Thyroid gland (tissue), 4 donors: ENCODE data around the gene OXCT2. TPM values are rescaled to one million over a fixed set of nuclear protein-coding genes. Genes with fewer than 3 reads are reported as not detected.

ENCODE experiments used
- DNase-seq, 2 donors: peaks; one replicate each; pipeline ENCODE4 v3.0.0-alpha.2; 2019
- H3K27ac ChIP-seq, 3 donors: fragments of 200-600 bp; sonication (generic); 1 replicate in 2 of 3; 2 replicates in 1 of 3; pipeline ENCODE4 v1.5.1; 2016 to 2019; ENCODE audit warnings: mild to moderate bottlenecking in 1 of 3, moderate library complexity in 1 of 3
- H3K27me3 ChIP-seq: fragments of 200-600 bp; sonication (generic); one replicate; pipeline ENCODE4 v1.5.1; 2019
- H3K36me3 ChIP-seq, 2 donors: fragments of 200-600 bp; sonication (generic); one replicate each; pipeline ENCODE4 v1.5.1; 2016 to 2019
- H3K4me1 ChIP-seq, 2 donors: fragments of 200-600 bp; sonication (generic); one replicate each; pipeline ENCODE4 v1.5.1; 2017 to 2019
- H3K4me3 ChIP-seq, 3 donors: fragments of 200-600 bp; sonication (generic); replicated peaks in 1 of 3; 1 replicate in 2 of 3; 2 replicates in 1 of 3; pipeline ENCODE4 v1.5.1; 2016; ENCODE audit warnings: mild to moderate bottlenecking in 1 of 3
- H3K9me3 ChIP-seq: fragments of 200-600 bp; sonication (generic); one replicate; pipeline ENCODE4 v1.5.1; 2017
- POLR2A ChIP-seq, 2 donors: fragments of 450-650 bp; IDR thresholded peaks; one replicate each; pipeline ENCODE4 v1.6.1; 2017; ENCODE audit warnings: antibody characterized with exemption in 2 of 2, mild to moderate bottlenecking in 2 of 2, moderate library complexity in 1 of 2
- WGBS, 2 donors: methylation state at CpG; one replicate each; pipeline ENCODE4 v1.1.5; 2017; 5-methylcytosine and 5-hydroxymethylcytosine counted together
- intact Hi-C: fragments of 100-400 bp; cut with DNase I; formaldehyde crosslinking; loops from one replicate; pipeline ENCODE4 v1.15.1; 2023
- total RNA-seq, 4 donors: library from RNA; depleted of rRNA; stranded (reverse); fragments of >200 nt; gene quantifications; one replicate each; pipeline ENCODE4 v1.2.3, GENCODE V29; 2016
- TF ChIP-seq, protein P1 (sequence below), 6 experiments: fragments of 200-600 bp in 3 of 6; fragments of 450-650 bp in 3 of 6; sonication (generic) in 3 of 6; IDR thresholded peaks; one replicate each; pipeline ENCODE4 v1.5.1; 2016 to 2019; ENCODE audit warnings: antibody characterized with exemption in 6 of 6, mild to moderate bottlenecking in 2 of 6, inconsistent platforms in 1 of 6, moderate library complexity in 1 of 6

Gene OXCT2
- total RNA-seq, 4 donors from 2014 or later, result 2.6 to 8.2 (median 3.5) TPM

DNA sequence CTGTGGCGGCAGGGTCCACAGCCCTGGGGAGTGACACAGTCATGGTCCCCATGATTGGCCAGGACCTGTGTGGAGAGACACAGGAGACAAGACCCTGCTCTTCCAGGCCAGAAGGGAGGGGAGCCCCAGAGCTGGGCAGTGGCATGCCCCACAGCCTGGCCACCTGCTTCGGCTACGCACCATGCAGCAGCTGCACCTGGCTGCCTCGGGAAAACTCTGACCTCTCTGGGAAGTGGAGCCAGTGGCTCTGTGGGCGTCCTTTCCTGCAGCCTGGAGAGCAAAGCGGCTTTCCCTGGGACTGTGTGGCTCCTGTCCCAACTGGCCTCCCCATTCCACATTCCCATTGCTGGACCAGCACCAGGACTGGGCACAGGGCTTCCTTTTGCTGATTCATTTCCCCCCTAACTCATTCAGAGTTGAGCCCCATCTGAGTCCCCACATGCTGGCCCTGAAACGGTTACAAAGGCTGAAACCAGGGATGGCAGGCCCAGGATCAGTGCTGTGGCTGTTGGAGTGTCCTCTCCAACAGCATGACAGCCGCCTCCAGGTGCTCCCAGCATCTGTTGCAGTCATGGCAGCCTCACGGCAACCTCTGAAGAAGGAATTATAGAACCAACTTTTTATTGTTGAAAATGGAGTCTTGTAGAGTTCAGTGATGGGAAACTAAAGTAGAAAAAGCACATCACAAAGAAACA, 15.0 kb downstream of the OXCT2 start:
- TF ChIP-seq, protein P1, sequence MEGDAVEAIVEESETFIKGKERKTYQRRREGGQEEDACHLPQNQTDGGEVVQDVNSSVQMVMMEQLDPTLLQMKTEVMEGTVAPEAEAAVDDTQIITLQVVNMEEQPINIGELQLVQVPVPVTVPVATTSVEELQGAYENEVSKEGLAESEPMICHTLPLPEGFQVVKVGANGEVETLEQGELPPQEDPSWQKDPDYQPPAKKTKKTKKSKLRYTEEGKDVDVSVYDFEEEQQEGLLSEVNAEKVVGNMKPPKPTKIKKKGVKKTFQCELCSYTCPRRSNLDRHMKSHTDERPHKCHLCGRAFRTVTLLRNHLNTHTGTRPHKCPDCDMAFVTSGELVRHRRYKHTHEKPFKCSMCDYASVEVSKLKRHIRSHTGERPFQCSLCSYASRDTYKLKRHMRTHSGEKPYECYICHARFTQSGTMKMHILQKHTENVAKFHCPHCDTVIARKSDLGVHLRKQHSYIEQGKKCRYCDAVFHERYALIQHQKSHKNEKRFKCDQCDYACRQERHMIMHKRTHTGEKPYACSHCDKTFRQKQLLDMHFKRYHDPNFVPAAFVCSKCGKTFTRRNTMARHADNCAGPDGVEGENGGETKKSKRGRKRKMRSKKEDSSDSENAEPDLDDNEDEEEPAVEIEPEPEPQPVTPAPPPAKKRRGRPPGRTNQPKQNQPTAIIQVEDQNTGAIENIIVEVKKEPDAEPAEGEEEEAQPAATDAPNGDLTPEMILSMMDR (IDR thresholded peaks at IDR 0.05), result no peak
- TF ChIP-seq POLR2A (IDR thresholded peaks at IDR 0.05), result no peak
- Histone ChIP-seq H3K36me3 (peaks cover 31 to 34% of the 10 kb centered on the region in 2 donors), H3K4me3 (no peak overlapping the region), H3K4me1 (peaks cover 14 to 24% of the 10 kb centered on the region in 2 donors), H3K27ac (peak overlapping the region; percentile 73 to 88 (median 78)), H3K9me3 (no peaks in the 10 kb centered on the region), H3K27me3 (no peaks in the 10 kb centered on the region)
- intact Hi-C loops, result no loop called here
- DNase-seq, result peak in 1 of 2 donors; percentile 24
- WGBS, 2 donors, result 92 to 98% methylated on average over 6 to 9 of the region's 9 CpGs

DNA sequence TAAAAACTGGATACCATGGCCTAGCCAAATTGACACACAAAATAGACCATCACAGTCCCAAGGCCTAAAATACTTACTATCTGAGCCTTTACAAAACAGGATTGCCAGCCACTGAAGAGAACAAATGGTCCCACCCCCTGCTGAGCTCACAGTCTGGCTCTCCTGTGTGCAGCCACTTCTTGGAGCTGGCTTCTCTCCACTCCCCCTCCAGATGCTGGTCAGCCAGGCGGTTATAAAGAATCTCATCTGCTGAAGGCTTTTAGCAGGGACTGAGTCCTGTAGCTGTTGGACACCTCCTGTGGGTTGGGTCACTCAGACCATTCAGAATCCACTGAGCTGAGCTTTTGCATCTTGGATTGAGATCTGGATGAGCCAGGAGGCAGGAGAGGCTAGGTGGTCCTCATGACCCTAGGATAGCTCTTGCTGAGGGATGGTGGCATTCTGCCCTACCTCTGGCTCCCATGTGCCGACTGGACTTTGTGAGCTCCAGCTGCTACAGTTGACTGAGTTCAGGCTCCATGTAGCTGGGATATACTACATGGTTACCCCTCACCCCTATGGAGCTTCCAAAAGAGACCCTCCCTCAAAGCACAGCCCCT, 16.1 kb downstream of the OXCT2 start:
- intact Hi-C loops, result no loop called here
- H3K27ac ChIP-seq, result peak overlapping the region; percentile 78 to 88 (median 79)

DNA sequence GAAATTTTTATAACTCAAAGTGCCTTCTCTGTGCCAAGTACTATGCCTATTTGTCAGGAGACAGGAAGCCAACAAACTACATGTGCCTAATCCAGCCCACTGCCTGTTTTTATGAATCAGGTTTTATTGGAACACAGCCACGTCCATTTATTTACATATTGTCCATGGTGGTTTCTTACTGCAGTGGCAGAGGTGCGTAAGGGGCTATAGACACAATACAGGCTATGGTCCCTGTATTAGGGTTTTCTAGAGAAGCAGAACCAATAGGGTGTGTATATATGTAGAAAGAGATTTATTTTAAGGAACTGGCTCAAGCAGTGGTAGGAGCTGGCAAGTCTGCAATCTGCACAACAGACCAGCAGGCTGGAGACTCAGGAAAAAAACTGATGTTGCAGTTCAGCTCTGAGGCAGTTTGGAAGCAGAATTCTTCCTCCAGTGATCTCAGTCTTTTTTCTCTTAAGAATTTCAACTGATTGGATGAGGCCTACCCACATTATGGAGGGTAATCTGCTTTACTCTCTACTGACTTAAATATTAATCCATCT, 17.1 kb downstream of the OXCT2 start:
- Histone ChIP-seq H3K36me3 (peaks cover 51 to 54% of the 10 kb centered on the region in 2 donors), H3K4me1 (peaks cover 14 to 24% of the 10 kb centered on the region in 2 donors), H3K27me3 (no peaks in the 10 kb centered on the region), H3K9me3 (no peaks in the 10 kb centered on the region), H3K4me3 (no peak overlapping the region), H3K27ac (peak overlapping the region; percentile 69 to 88 (median 79))
- intact Hi-C loops, result no loop called here
- 69 to 82% methylated on average over 2 of the region's 2 CpGs for WGBS, 2 donors
- no peak for TF ChIP-seq POLR2A (IDR thresholded peaks at IDR 0.05)
- TF ChIP-seq, protein P1 (IDR thresholded peaks at IDR 0.05), result no peak
- no peak for DNase-seq

More for the DNA sequence above, 16.1 kb downstream of the OXCT2 start:
- Histone ChIP-seq H3K9me3 (no peaks in the 10 kb centered on the region), H3K27me3 (no peaks in the 10 kb centered on the region), H3K36me3 (peaks cover 42 to 45% of the 10 kb centered on the region in 2 donors), H3K4me3 (no peak overlapping the region), H3K4me1 (peaks cover 14 to 24% of the 10 kb centered on the region in 2 donors)
- peak; percentile 95 for DNase-seq
- 25% methylated on average over 1 to 2 of the region's 2 CpGs for WGBS, 2 donors
- peak in 1 of 2 donors; percentile 15 for TF ChIP-seq POLR2A (IDR thresholded peaks at IDR 0.05)
- TF ChIP-seq, protein P1 (IDR thresholded peaks at IDR 0.05), result no peak

DNA sequence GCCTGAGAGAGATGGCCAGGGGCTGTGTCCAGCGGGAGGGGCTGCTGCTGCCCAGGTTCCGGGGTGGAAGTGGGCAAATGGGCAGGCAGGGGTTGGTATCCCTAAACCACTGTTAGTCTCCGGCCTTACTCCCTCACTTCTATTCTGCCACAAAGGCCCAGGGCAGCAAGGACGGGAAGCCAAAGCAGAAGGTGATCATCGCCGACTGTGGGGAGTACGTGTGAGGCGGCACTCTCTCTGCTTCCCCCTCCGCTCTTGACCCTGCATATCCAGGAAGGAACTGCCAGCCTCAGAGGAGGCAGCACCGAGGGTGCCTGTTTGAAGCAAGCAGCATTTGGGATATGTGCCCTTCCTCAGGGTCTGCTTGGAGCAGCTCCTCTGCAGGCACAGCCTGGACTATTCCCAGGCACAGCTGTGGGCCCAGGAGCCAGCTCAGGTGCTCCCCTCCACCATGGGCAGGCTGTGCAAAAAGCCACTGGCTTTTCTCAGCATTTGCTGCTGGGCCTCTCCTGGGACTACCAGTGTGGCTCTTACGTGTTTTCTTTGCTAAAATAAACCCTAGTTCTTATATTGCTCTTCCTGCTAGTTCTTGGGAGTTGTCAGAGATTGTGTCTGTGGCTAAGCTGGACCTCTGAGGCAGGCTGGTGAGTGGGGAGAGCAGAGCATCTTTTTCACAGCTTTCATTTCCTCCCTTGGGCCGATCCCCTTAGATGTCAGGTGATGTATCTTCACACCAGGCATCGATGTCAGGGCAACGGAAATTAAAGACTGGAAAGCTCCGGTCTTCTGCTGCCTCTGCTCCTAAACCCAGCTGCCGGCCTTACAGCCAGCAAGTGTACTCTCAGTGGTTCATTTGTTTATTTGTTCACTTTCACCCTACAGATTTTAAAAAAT, 17.8 kb downstream of the OXCT2 start:
- Histone ChIP-seq H3K27me3 (no peaks in the 10 kb centered on the region), H3K4me1 (peaks cover 14 to 24% of the 10 kb centered on the region in 2 donors), H3K4me3 (no peak overlapping the region), H3K27ac (peak overlapping the region; percentile 69 to 88 (median 79)), H3K9me3 (no peaks in the 10 kb centered on the region), H3K36me3 (peaks cover 57 to 62% of the 10 kb centered on the region in 2 donors)
- 89 to 90% methylated on average over 16 of the region's 16 CpGs for WGBS, 2 donors
- DNase-seq, result no peak
- intact Hi-C loops, result no loop called here
- TF ChIP-seq, protein P1 (IDR thresholded peaks at IDR 0.05), result no peak
- no peak for TF ChIP-seq POLR2A (IDR thresholded peaks at IDR 0.05)
